H1 (cell line): ENCODE measurements around the gene RGR. TPM values are rescaled to one million over a fixed set of nuclear protein-coding genes. Genes with fewer than 3 reads are reported as not detected.

ENCODE experiments used
- CTCF ChIA-PET: fragments of 300-600 bp; sonication (Branson Sonifier 250); formaldehyde crosslinking; loops from one replicate; lab custom pipeline; 2021; ENCODE audit not compliant: partially characterized antibody; lab: Charles Lee
- POLR2A ChIA-PET: fragments of 300-600 bp; sonication (Branson Sonifier 250); formaldehyde crosslinking; loops from one replicate; lab custom pipeline; 2021; ENCODE audit warnings: inconsistent platforms; ENCODE audit not compliant: partially characterized antibody; lab: Charles Lee
- DNase-seq, 2 experiments: peaks; one replicate each; pipeline versions ENCODE4 v3.0.0 to v3.0.0-alpha.2; 2010 to 2022; ENCODE audit warnings: low spot score in 2 of 2, low read depth in 1 of 2, mixed read lengths in 1 of 2
- FAIRE-seq: peaks from 2 replicates; lab custom pipeline; 2011; peaks lifted over from hg19 to GRCh38; lab: Jason Lieb, UNC
- H2AFZ ChIP-seq: 2 replicates; pipeline ENCODE4 v1.8.1; 2012; ENCODE audit warnings: low read length, inconsistent platforms
- H2AK5ac ChIP-seq: 2 replicates; pipeline ENCODE4 v1.6.1; 2013; ENCODE audit warnings: low read depth, low read length
- H2BK120ac ChIP-seq: replicated peaks from 2 replicates; pipeline ENCODE3; 2013; ENCODE audit warnings: low read depth, low read length, inconsistent platforms
- H2BK12ac ChIP-seq: 2 replicates; pipeline ENCODE4 v1.6.1; 2013; ENCODE audit warnings: low read depth, low read length
- H2BK15ac ChIP-seq: 2 replicates; pipeline ENCODE4 v1.6.1; 2013; ENCODE audit warnings: low read length
- H2BK20ac ChIP-seq: 2 replicates; pipeline ENCODE4 v1.6.1; 2013; ENCODE audit warnings: low read length
- H2BK5ac ChIP-seq: 2 replicates; pipeline ENCODE4 v1.6.1; 2013; ENCODE audit warnings: low read depth, low read length
- H3K14ac ChIP-seq: 2 replicates; pipeline ENCODE4 v1.6.1; 2013; ENCODE audit warnings: inconsistent platforms; ENCODE audit not compliant: insufficient read length
- H3K18ac ChIP-seq: 2 replicates; pipeline ENCODE4 v1.6.1; 2013; ENCODE audit warnings: low read length; ENCODE audit errors: extremely low read depth
- H3K23ac ChIP-seq: 2 replicates; pipeline ENCODE4 v1.6.1; 2013; ENCODE audit warnings: inconsistent platforms; ENCODE audit not compliant: insufficient read length
- H3K23me2 ChIP-seq: 2 replicates; pipeline ENCODE4 v1.6.1; 2013; ENCODE audit warnings: low read depth, low read length
- H3K27ac ChIP-seq: 2 replicates; pipeline ENCODE4 v1.6.1; 2011; ENCODE audit warnings: low read depth, low read length, inconsistent platforms
- H3K27me3 ChIP-seq, 4 experiments: replicated peaks in 1 of 4; 1 replicate in 1 of 4; 2 replicates in 3 of 4; pipeline versions ENCODE4 v1.6.1 to v1.8.1; 2011 to 2013; ENCODE audit warnings: low read length in 3 of 4, mild to moderate bottlenecking in 3 of 4, inconsistent platforms in 2 of 4, mixed read lengths in 2 of 4, moderate library complexity in 1 of 4; ENCODE audit not compliant: control insufficient read depth in 3 of 4, insufficient read depth in 3 of 4; ENCODE audit errors: extremely low read depth in 1 of 4
- H3K36me3 ChIP-seq, 4 experiments: 2 replicates each; pipeline versions ENCODE4 v1.6.1 to v1.8.1; 2011 to 2013; ENCODE audit warnings: mild to moderate bottlenecking in 4 of 4, low read length in 3 of 4, moderate library complexity in 2 of 4, control low read depth in 1 of 4, inconsistent platforms in 1 of 4; ENCODE audit not compliant: insufficient read depth in 4 of 4, control insufficient read depth in 2 of 4
- H3K4ac ChIP-seq: replicated peaks from 2 replicates; pipeline ENCODE3; 2013; ENCODE audit warnings: low read length, low read depth, mixed read lengths, inconsistent platforms; ENCODE audit not compliant: insufficient read length
- H3K4me1 ChIP-seq, 4 experiments: replicated peaks in 1 of 4; 1 replicate in 1 of 4; 2 replicates in 3 of 4; pipeline versions ENCODE4 v1.6.1 to v1.8.1; 2011 to 2013; ENCODE audit warnings: low read length in 3 of 4, inconsistent platforms in 2 of 4, mixed read lengths in 1 of 4; ENCODE audit not compliant: insufficient read depth in 4 of 4, control insufficient read depth in 3 of 4
- H3K4me2 ChIP-seq, 2 experiments: 2 replicates each; pipeline versions ENCODE4 v1.6.1 to v1.8.1; 2011 to 2013; ENCODE audit warnings: low read depth in 2 of 2, low read length in 2 of 2, control low read depth in 1 of 2, inconsistent platforms in 1 of 2, mild to moderate bottlenecking in 1 of 2; ENCODE audit not compliant: insufficient read depth in 1 of 2
- H3K4me3 ChIP-seq, 4 experiments: fragments of 200-600, 300-600 bp in 1 of 4; sonication (generic), shearing (Covaris generic), sonication (Bioruptor Twin) in 1 of 4; 2 replicates each; pipeline versions ENCODE4 v1.5.1 to v1.8.1; 2011 to 2016; ENCODE audit warnings: low read length in 4 of 4, low read depth in 3 of 4, control low read depth in 2 of 4, inconsistent platforms in 2 of 4, mild to moderate bottlenecking in 2 of 4, mixed read lengths in 1 of 4, moderate library complexity in 1 of 4; ENCODE audit not compliant: insufficient read depth in 2 of 4; ENCODE audit errors: extremely low read depth in 1 of 4
- H3K56ac ChIP-seq: replicated peaks from 2 replicates; pipeline ENCODE3; 2013; ENCODE audit warnings: low read depth, mild to moderate bottlenecking, mixed read lengths, low read length, inconsistent platforms; ENCODE audit not compliant: insufficient read length
- H3K79me1 ChIP-seq: 2 replicates; pipeline ENCODE4 v1.6.1; 2013; ENCODE audit warnings: low read depth, low read length, control low read depth
- H3K79me2 ChIP-seq, 2 experiments: 2 replicates each; pipeline versions ENCODE4 v1.6.1 to v1.8.1; 2012 to 2013; ENCODE audit warnings: low read length in 2 of 2, mild to moderate bottlenecking in 2 of 2, inconsistent platforms in 1 of 2; ENCODE audit not compliant: insufficient read depth in 2 of 2, control insufficient read depth in 1 of 2
- H3K9ac ChIP-seq, 4 experiments: replicated peaks in 1 of 4; 1 replicate in 1 of 4; 2 replicates in 3 of 4; pipeline versions ENCODE4 v1.6.1 to v1.8.1; 2011 to 2013; ENCODE audit warnings: low read depth in 3 of 4, low read length in 3 of 4, control low read depth in 2 of 4, mild to moderate bottlenecking in 2 of 4, moderate library complexity in 2 of 4, inconsistent platforms in 1 of 4; ENCODE audit errors: extremely low read depth in 1 of 4
- H3K9me3 ChIP-seq, 2 experiments: 2 replicates each; pipeline versions ENCODE4 v1.6.1 to v1.8.1; 2012 to 2013; ENCODE audit warnings: mild to moderate bottlenecking in 2 of 2, moderate library complexity in 2 of 2, control low read depth in 1 of 2, inconsistent platforms in 1 of 2, low read depth in 1 of 2, low read length in 1 of 2, mixed read lengths in 1 of 2; ENCODE audit not compliant: insufficient read depth in 2 of 2
- H4K20me1 ChIP-seq, 2 experiments: replicated peaks in 1 of 2; 2 replicates each; pipeline versions ENCODE3 to v1.8.1; 2011 to 2013; ENCODE audit warnings: inconsistent platforms in 2 of 2, low read length in 2 of 2, mild to moderate bottlenecking in 1 of 2; ENCODE audit not compliant: insufficient read depth in 2 of 2, control insufficient read depth in 1 of 2
- H4K5ac ChIP-seq: 2 replicates; pipeline ENCODE4 v1.6.1; 2013; ENCODE audit warnings: low read length, low read depth, mixed read lengths, inconsistent platforms; ENCODE audit not compliant: insufficient read length
- H4K8ac ChIP-seq: 2 replicates; pipeline ENCODE4 v1.8.0; 2013; ENCODE audit warnings: mild to moderate bottlenecking, moderate library complexity, low read length, inconsistent platforms; ENCODE audit not compliant: insufficient read depth; ENCODE audit errors: extremely low read depth
- H4K91ac ChIP-seq: replicated peaks from 2 replicates; pipeline ENCODE3; 2013; ENCODE audit warnings: low read length, mixed read lengths, inconsistent platforms; ENCODE audit not compliant: insufficient read length
- KDM5A ChIP-seq: fragments of 200-600 bp; IDR thresholded peaks from 2 replicates; pipeline ENCODE4 v1.7.1; 2012; ENCODE audit warnings: mild to moderate bottlenecking, low read length, inconsistent platforms, mixed read lengths
- NANOG ChIP-seq: IDR thresholded peaks from 2 replicates; pipeline ENCODE4 v1.6.1; 2011; ENCODE audit warnings: low read length, low read depth, mild to moderate bottlenecking, inconsistent platforms; ENCODE audit not compliant: insufficient read depth, poor library complexity, severe bottlenecking
- SIN3A ChIP-seq, 2 experiments: IDR thresholded peaks in 1 of 2; conservative IDR thresholded peaks in 1 of 2; 2 replicates each; pipeline ENCODE4 v1.6.1; 2011 to 2012; ENCODE audit warnings: low read length in 2 of 2, improper control_type of control experiment in 1 of 2, low read depth in 1 of 2, mild to moderate bottlenecking in 1 of 2
- SP4 ChIP-seq: IDR thresholded peaks from 2 replicates; pipeline ENCODE4 v1.6.1; 2012; ENCODE audit warnings: low read length, inconsistent platforms
- WGBS, 2 experiments: shearing (Covaris generic) in 1 of 2; methylation state at CpG; one replicate each; pipeline versions ENCODE4 v1.1.6 to v1.1.7; 2013 to 2015; ENCODE audit warnings: low lambda C conversion rate in 2 of 2, mixed read lengths in 2 of 2, inconsistent platforms in 1 of 2, low coverage in 1 of 2, missing lambda C conversion rate in 1 of 2; ENCODE audit not compliant: insufficient replicate concordance in 2 of 2, insufficient coverage in 1 of 2, insufficient read length in 1 of 2; ENCODE audit errors: extremely low coverage in 1 of 2, missing lambda C conversion rate in 1 of 2; 5-methylcytosine and 5-hydroxymethylcytosine counted together
- polyA plus RNA-seq, 7 experiments: library from polyadenylated mRNA; depleted of rRNA in 3 of 7; stranded (reverse) in 5 of 7; unstranded in 2 of 7; fragments of >200 nt in 5 of 7; fragments of 200-250 nt in 2 of 7; gene quantifications; 1 replicate in 5 of 7; 2 replicates in 1 of 7; 4 replicates in 1 of 7; pipeline versions ENCODE4 v1.2.1 to v1.2.3, GENCODE V29; 2011 to 2013; ENCODE audit warnings: missing spikeins in 2 of 7, mixed read lengths in 2 of 7
- total RNA-seq: library from RNA; stranded (reverse); fragmentation: NEBNext Ultra II Directional; extraction: Animal tissue kit (Norgen Biotek cat#: 25700); gene quantifications from 2 replicates; pipeline ENCODE4 v1.2.1, GENCODE V29; 2021

RGR gene
- total and polyA plus RNA-seq, 2 of the 8 experiments (the other 6 are each of a cell fraction or from before 2014, with no cell fraction given): not detected

DNA sequence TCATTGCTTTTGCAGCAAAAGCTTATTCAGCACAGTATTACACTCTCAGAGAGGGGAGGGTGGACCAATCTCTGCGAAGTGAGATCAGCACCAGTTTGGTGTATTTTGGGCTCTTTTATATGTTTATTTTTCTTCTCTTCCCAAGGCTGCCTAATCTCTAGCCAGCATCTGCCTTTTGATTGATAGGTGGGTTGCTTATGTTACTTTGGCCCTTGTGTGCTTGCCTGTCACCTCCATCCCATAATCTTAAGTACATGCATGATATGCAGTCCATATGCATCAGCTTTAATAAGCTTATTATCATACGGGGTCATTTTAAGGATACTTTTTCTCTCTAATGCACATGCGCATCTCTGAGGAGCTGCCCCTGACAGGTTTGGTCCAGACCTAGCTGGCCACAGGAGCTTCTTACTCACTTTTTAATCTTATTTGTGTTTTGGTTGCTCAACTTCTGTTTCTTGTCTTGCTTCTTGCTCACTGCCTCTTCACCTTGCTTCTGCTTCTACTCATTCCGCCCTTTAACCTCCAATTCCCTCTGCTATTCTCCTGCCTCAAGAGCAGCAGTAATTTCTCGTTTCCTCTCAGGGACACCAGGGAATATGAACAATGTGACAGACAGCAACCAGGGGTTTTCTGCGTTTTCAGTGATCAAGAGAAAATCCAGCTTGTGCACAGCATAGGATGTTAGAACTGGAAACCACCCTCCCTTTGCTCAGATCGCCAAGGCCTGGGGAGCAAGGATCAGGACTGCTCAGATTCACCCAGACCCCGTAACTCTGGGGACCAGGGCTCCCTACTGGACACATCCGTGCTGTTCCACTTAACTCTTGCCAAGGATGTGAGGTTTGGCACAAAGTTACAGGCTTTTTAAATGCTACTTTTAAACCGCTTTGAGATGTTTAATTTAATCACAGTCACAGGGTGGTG lies 10.0 kb downstream of the RGR start:
- H2AFZ ChIP-seq: no peak overlapping the region
- H3K14ac ChIP-seq: no peak overlapping the region
- H3K4me1 ChIP-seq: no peaks in the 10 kb centered on the region
- H3K27ac ChIP-seq: no peak overlapping the region
- H3K23me2 ChIP-seq: no peaks in the 10 kb centered on the region
- no peak overlapping the region for H3K23ac ChIP-seq
- no peaks in the 10 kb centered on the region for H3K79me1 ChIP-seq
- no peak overlapping the region for H2BK15ac ChIP-seq
- no peak overlapping the region for H4K8ac ChIP-seq
- no peak overlapping the region for H2BK120ac ChIP-seq
- H3K9ac ChIP-seq: no peak overlapping the region
- H3K4me2 ChIP-seq: no peak overlapping the region
- H2AK5ac ChIP-seq: no peak overlapping the region
- H3K18ac ChIP-seq: no peak overlapping the region
- H2BK12ac ChIP-seq: no peak overlapping the region
- ChIA-PET CTCF (interaction anchor here (0.5 to 4.8 kb wide), 11 partner anchors 9 to 467 kb away, joined by 3 to 102 read pairs (median 4); partner anchors contain the start of genes LRIT1 and RGR), POLR2A (no interaction called here)
- H4K91ac ChIP-seq: no peak overlapping the region
- no peaks in the 10 kb centered on the region for H3K79me2 ChIP-seq
- H3K9me3 ChIP-seq: peaks cover 0 to 4% of the 10 kb centered on the region in 2 experiments; a peak in 1 of 4 replicates
- H3K27me3 ChIP-seq: peaks cover 0 to 8% (median 8%) of the 10 kb centered on the region in 4 experiments; a peak in 6 of 7 replicates
- no peak for TF ChIP-seq SP4
- TF ChIP-seq KDM5A: no peak
- no peak for TF ChIP-seq NANOG
- TF ChIP-seq SIN3A (conservative IDR thresholded peaks at IDR 0.05 in 1 of 2, IDR thresholded peaks at IDR 0.05 in 1 of 2; ENCODE audit: low read depth in 1 of 2, low read length in 2 of 2): no peak
- H4K5ac ChIP-seq: no peak overlapping the region
- DNase-seq (no peak), FAIRE-seq (no peak)
- WGBS, 2 experiments: 84% methylated on average over 10 of the region's 10 CpGs; no CpG with 5 or more reads in 1 of the 2 experiments
- H3K56ac ChIP-seq: no peak overlapping the region
- no peak overlapping the region for H2BK20ac ChIP-seq
- H4K20me1 ChIP-seq: no peaks in the 10 kb centered on the region
- H3K36me3 ChIP-seq: no peaks in the 10 kb centered on the region
- H3K4ac ChIP-seq: no peak overlapping the region
- H2BK5ac ChIP-seq: no peak overlapping the region
- H3K4me3 ChIP-seq: no peak overlapping the region
